SW 1271 (cell line): Measurements from ENCODE around the gene SS18L1.

ENCODE experiments used
- DNase-seq, 2 experiments: peaks; one replicate each; lab custom pipeline; 2025; lab: John Stamatoyannopoulos, UW

The SS18L1 gene

DNA sequence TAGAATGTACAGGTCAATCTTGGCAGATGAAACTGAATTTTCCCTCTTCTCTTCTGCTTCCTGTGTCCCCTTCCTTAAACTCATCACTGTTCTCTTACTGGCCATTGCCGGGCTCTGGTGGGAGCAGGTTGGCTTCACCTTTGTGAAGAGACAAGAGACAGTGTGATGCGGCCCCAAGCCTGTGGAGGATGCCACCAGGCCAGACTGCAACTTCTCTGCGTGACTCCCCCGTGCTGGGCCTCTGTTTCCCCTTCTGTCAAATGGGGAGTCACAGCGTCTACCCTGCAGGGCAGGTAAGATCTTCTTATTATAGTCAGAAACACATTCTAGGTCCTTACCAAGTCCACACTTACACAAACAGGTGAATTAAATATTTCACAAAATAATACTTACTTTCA, 23.2 kb upstream of the SS18L1 start:
- no peak for DNase-seq

DNA sequence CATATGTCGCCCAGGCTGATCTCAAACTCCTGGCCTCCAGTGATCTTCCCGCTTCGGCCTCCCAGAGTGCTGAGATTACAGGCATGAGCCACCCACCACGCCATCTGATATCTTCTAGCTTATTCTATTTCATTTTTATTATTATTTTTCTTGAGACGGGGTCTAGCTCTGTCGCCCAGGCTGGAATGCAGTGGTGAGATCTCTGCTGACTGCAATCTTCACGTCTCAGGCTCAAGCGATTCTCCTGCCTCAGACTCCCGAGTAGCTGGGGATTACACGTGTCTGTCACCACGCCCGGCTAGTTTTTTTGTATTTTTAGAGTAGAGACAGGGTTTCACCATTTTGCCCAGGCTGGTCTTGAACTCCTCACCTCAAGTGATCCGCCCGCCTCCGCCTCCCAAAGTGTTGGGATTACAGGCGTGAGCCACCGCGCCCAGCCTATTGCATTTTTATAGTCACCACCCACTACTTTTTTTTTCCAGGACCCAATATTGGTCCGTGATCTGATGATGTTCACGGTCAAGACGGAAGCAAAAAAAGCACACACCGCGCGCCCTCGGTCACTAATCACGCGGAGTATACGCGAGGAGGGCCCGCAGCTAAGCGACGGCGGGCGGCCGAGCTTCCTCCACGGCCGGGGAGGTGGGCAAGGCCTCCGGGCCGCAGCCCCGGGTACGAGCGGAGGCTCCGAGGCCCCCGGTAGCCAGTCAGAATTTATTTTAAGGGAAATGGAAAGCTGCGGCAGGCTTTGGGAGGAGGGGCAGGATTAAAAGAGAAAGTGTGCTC, 22.4 kb upstream of the SS18L1 start:
- peak in 1 of 2 experiments; percentile 80 for DNase-seq

DNA sequence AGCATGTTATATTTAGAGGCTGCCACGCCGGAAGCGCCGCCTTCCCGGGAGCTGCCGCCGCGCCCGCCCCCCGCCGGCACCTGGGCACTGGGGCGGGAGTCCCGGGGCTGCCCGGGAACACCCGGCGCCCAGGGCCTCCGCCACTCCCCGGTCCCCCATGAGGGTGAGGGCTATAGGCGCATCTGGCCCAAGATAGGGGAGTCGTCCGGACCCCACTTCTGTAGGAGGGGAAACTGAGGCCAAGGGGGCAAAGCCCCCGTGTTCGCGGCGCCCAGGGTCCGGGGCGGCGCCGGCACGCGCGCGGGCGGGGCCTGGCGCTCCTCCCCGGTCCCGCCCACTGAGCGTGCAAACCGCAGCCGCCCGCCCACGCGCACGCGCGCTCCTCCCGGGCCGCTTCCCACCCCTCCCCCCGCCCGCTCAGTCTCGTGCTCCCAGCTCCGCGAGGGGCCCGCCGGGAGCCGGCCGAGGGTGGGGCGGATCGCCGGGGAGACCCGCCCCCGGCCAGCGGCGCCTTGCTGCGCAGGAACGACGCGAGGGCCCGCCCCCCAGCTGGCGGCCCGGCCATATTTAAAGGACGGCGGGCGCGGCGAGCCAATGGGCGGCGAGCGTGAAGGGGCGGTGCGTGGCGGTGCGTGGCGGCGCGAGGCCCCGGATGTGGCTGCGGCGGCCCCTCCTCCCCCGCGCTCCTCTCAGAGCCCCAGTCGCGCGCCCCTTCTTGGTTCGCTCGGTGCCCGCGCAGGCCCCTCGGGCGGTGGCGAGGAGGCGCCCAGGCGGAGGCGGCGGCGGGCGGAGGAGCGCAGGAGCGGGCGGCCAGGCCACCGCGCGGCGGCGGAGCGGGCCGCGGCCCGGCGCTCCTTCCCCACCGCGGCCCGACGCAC, 21.6 kb upstream of the SS18L1 start, which contains the start of gene LSM14B:
LSM14B (plus strand) TSS at position 700 of the 878 bp plus-strand sequence. CDS start 192 bp downstream, outside the sequence.
- peak; percentile 91 to 95 for DNase-seq

DNA sequence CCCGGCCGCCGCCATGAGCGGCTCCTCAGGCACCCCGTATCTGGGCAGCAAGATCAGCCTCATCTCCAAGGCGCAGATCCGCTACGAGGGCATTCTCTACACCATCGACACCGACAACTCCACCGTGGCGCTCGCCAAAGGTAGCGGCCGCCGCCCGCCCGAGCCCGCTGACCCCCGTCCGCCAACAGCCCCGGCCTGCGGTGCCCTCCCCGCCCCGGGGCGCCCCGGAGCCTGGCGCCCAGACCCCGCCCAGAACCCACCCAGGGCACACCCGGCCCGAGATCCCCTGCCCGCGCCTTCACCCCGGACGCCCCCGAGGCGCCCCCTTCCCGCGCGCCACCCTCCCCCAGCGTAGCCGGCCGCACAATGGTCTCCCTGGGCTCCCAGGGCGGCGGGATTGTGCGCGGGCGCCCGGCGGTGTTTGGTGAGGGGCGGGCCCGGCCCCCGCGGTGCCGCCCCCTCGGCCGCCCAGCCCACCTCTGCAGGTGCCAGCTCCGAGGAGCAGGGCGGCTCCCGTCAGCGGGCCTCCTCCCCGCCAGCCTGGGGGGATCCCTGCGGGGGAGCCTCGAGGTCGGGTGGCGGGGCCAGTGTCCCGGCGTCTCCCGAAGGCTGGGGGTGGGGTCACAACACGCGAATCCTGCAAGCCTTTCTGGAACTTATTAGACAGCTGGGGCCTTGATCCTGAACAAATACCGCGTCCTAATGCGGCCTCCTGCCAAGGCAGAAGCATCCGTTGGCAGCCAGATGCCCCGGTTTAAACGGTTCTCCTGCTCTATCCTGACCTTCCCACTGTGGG, 20.7 kb upstream of the SS18L1 start:
- peak in 1 of 2 experiments; percentile 60 for DNase-seq

DNA sequence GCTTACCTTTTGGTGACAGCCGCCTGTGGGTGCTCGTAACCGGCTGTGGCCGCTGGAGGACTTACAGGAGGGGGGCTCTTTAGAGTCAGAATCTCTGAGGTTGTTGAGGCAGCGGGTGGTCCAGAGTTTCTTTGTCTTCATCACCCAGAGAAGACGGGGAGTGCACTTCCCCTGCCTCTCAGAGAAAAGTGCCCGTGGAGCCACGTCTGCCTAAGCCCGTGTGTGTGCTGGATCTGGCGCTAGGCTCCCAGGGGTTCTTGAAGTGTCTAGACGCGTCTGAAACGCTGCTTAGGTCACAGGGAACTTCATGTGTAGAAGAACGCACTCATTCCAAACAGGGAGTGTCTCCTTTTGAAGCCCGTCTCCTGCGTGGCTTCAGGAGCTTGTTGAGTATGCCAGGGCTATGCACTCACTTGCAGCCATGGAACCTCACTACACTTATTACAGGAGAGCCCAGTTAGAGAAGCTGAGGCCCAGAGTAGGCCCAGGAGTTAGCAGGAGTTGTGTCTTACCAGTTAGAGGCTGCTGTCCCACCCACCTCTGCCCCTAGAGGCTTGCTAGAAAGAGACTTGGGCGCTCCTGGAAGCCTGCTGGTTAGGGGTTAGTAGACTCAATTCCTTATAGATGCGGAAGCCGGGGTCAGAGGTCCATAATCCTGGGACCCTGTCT, 20.0 kb upstream of the SS18L1 start:
- DNase-seq = peak in 1 of 2 experiments; percentile 25

DNA sequence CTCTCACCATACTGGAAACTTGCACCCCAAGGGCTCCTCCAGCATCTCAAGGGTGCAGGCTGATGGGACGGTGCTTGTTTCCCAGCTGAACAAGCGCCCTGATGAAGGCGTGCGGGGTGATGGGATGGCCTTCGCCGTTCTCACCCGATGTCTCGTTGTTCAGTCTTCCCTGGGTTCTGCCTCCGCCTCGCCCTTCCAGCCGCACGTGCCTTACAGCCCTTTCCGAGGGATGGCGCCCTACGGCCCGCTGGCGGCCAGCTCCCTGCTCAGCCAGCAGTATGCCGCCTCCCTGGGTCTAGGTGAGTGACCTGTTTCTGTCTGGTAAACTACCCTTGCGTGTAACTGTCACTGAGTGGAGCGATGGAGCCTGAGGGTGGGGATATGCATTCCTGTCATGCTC, 17.4 kb upstream of the SS18L1 start:
- DNase-seq = no peak

DNA sequence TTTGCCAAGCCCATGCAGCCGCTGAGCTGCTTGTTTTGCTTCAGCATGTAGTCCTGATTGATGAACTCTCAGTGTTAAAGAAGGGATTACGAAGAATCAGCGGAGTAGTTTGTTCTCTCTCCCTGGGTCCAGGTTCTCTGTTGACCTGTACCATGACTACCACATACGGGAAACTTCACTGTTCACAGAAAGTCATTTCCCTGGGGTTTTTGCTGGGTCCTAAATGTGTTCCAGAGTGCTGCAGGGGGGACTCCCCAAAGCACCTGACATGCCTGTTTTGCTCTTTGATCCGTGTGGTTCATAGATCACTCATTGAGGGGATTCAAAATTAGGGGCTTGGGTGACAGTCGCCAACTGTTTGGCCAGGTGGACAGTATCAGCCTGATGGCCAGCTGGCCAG, 15.8 kb upstream of the SS18L1 start:
- DNase-seq = no peak

DNA sequence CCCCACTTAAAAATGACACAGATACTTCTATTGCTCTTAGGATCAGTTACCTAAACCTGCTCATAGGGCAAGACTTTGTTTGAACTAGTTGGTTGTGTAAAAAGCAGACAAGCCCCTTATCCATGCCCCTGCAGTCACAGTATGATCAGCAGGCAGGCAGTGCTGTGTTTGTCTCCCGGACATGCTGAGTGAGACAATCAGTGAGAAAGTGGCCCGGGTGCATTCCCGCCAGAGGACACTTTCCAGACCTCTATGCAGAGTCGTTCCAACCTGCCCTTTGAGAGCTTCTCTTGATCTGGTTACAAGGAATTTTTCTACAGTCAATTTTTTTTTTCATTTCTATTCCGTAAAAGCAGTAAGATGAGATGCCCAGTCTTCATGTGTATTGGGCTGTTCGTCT, 15.1 kb upstream of the SS18L1 start:
- DNase-seq = no peak

DNA sequence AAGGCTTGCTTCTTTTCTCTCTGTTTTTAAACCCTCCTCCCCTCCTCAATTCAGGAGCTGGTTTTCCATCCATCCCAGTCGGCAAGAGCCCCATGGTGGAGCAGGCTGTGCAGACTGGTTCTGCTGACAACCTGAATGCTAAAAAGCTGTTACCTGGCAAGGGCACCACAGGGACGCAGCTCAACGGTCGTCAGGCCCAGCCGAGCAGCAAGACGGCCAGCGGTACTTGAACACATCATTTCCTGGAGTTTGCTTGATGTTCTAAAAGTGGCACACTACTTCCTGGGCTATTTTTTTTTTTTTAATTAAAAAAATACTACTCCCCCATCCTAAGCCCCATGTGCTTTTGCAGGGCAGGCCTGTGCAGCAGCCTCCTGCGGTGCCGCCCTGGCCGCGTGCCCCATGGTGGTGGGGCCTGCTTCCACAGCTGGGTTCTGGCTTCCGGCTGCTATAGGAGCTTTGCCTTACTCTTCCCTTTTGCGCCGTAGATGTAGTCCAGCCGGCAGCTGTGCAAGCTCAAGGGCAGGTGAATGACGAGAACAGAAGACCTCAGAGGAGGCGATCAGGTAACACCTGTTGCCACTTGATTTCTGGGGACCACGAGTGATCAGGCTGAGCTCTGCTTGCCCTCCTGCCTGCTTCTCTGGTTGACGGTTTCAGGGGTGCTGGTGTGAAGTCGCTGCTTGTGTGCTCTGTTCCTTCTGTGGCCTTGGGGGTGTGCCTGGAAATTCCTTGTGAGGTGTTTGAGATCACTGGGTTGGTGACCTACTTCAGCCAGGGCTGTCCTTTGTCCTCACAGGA, 13.6 kb upstream of the SS18L1 start:
- no peak for DNase-seq

DNA sequence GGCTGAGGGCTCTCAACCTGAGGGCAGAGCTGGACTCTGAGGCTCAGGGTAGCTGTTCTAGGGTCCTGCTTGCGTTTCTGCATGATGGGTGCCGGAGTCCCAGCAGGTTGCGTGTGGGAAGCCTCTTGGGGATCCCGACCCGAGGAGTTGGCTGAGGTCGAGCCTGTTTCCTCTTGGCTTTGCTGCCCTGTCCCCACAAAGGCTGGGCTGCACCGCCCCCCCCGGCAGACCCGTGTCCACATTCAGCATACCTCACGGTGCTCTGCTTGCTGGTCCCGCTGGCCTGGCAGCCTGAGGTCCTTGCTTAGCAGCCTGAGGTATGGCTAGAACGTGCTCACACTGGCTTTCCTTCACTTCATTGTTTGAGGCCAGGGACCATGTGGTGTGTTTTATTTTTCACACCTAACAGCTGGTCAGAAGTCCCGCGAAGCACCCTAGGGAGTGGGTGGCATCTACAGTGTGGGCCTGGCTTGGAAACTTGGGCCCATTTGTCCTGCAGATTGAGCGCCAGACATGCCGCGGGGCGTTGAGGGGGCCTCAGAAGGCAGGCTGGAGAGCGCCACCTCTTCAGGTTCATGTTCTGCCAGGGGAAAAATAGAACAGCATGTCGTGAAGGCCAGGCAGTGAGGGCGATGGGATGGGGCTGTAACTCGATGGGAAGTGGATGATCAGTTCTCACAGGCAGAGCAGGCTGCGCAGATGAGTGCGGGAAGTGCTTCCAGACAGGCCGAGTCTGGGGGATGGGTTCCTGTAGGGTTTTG, 11.8 kb upstream of the SS18L1 start:
- no peak for DNase-seq

DNA sequence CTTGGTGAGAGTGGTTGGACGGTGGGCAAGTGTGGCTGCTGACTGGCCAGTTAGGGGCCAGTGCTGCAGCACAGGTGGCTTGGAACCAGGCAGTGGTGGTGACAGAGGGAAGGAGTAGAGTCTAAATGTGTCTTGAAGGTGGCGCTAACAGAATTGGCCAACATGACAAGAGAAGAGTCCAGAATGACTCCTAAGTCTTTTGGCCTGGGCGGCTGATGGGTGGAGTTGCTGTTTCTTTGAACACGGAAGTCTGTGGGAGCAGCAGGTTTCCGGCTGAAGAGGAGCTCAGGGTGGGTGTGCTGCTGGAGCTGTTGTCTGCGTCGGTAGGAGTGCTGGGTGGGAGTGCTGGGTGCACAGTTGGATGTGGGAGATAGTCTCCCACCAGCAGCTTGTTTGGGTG, 11.1 kb upstream of the SS18L1 start:
- DNase-seq = no peak

DNA sequence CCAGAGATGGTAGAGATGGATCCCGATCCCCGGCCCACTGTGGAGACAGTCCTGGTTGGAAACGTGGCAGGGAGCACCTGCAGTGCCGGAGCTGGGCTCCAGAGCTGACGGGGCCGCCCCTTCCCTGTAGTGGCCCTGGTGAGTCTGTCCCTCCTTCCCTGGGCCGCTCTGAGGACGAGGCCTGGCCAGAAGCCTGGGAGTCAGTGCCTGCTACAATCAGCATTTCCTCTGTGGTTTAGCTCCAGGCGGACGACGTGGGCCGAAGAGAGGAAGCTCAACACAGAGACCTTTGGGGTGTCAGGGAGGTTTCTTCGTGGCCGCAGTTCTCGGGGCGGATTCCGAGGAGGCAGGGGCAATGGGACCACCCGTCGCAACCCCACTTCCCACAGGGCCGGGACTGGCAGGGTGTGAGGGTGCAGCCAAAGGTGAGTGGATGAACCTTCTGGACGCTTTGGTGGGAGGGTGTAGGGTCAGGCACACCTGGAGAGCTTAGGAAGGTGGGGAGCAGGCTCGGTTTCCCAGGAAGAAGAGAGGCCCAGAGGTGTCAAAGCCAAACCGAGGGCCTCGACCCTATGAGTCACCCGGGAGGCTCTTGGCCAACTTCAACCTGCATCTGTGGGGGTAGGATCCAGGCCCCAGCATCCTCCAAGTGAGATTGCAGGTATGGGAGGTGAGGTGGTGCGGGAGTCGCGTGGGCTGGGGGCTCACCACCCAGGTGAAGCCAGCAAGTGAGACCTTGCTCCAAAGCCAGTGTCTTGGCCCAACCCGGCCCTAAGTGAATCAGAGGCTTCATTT, 10.3 kb upstream of the SS18L1 start:
- DNase-seq = no peak

DNA sequence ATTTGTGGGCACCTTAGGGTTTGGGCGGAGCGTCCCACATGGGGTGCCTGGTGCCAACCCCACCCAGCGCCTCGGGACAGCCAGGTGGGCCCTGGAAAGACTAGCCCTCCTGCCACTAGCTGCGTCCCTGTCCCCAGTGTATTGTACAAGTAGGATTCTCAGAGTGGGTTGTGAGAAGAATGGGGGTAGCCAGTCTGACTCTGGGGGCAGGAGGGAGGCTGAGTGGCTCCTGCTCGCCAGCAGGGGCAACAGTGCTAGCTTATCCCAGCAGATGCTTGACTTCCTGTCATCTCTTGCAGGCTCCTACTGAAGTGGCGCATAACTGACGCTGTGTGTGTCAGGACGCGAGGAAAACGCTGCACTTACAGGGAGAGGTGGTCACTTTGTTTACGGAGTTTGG, 9.7 kb upstream of the SS18L1 start:
- DNase-seq = no peak

DNA sequence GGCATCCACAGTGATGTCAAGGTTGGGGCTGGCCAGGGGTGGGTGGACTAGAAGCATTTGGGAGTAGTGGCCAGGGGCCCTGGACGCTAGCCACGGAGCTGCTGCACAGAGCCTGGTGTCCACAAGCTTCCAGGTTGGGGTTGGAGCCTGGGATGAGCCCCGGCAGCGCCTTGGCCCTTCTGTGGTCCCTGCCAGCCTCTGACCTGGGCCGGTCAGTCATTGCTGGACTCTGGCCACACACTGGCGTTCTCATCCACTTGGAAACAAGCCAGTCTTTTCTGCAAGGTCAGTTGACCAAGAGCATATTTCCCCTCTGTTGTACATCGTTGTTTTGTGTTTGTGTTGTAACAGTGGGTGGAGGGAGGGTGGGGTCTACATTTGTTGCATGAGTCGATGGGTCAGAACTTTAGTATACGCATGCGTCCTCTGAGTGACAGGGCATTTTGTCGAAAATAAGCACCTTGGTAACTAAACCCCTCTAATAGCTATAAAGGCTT, 8.8 kb upstream of the SS18L1 start:
- no peak for DNase-seq

DNA sequence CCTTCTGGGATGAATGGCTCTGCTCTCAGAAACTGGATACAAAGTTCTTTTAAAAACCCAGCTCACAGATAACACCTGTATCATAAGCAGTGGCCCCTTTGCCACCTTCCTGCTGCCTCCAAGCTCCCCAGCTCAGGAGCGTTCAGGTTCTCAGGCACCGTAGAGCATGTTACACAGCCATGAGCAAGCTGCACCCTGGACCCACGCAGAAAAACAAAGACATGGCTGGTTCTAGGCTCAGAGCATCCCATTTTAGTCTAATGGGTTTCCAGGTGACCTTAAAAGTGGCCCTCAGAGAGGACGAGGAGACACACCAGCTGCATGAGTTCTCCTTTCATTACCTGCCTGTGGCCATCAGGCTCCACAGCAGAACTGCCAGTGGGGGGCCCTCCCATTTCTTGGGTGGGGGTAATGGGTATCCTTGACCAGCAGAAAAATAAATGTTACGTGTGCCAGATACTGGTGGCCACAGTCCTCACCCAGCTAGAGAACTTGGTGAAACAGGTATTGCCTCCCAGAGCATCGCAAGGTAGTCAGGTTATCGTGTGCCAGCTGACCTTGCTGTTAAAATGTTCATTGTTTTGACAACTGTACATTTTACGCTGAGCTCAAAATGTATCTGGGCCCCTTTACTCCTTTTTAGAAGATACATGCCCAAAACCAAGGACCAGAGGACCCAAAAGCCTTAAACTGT, 7.8 kb upstream of the SS18L1 start:
- DNase-seq = no peak

DNA sequence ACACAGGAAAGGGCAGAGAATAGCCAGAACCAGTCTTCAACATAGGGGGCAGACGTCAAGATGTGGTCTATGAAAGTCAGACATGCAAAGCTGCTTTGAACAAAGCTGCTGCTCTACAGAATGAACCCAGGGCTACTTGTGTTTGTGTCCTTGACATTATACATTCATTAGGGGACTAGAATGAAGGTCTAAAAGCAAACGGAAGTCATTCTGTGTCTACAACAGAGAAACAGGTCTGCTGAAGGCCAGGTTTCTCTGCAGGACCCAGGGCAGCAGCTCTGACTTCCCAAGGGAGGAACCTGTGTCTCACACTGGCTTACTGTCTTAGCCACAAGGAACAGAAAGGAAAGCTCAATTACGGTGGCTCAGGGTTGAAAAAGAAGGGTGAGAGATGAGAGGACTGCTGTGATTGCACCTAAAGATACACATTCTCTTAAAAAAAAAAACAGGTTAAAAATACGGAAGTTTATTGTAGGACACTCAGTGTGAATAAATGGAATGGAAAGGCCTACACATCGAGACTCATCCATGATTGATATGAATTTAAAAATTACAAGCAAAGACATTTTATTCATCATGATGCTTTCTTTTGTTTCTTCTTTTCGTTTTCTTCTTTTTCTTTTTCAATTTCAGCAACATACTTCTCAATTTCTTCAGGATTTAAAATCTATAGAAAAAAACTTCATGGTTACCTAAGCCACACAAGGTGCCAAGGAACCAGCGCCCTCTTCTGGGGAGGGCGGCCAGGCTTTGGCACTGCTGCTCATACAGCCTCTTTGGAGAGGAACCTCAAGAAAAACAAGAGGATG, 7.1 kb upstream of the SS18L1 start:
- peak; percentile 49 to 73 for DNase-seq

DNA sequence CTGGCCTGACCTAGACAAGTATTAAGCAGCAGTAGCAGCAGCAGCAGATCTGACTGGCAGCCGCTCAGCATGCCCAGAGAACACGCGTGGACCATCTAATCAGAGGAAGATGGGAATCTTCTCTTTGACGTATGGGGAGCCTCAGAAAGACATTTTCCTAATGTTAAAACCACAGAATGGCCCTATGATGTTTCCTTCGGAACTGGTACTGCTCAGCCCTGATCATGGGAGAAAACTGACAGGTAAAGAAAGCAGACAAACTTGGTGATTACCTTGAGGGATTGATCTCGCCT, 6.5 kb upstream of the SS18L1 start:
- no peak for DNase-seq
